Left ventricle myocardium inferior (tissue), 1 donor: ENCODE data around the gene APIP. TPM values are rescaled to one million over a fixed set of nuclear protein-coding genes. Genes with fewer than 3 reads are reported as not detected.

ENCODE experiments used
- DNase-seq: peaks from one replicate; pipeline ENCODE4 v3.0.0-alpha.2; 2020
- H3K27ac ChIP-seq: fragments of 200-600 bp; replicated peaks from 2 replicates; pipeline ENCODE4 v1.8.0; 2021
- H3K27me3 ChIP-seq: fragments of 200-600 bp; 2 replicates; pipeline ENCODE4 v1.8.0; 2021; ENCODE audit warnings: low read depth
- H3K36me3 ChIP-seq: fragments of 200-600 bp; 2 replicates; pipeline ENCODE4 v1.8.0; 2021
- H3K4me1 ChIP-seq: fragments of 200-600 bp; 2 replicates; pipeline ENCODE4 v1.8.0; 2021
- H3K4me3 ChIP-seq: fragments of 200-600 bp; 2 replicates; pipeline ENCODE4 v1.8.0; 2021; ENCODE audit warnings: mild to moderate bottlenecking, moderate library complexity
- H3K9me3 ChIP-seq: fragments of 200-600 bp; replicated peaks from 2 replicates; pipeline ENCODE4 v1.8.0; 2021
- CTCF ChIP-seq: fragments of 200-600 bp; IDR thresholded peaks from 2 replicates; pipeline ENCODE4 v1.8.0; 2021; ENCODE audit warnings: antibody characterized with exemption, mild to moderate bottlenecking, borderline replicate concordance
- intact Hi-C: fragments of 100-400 bp; cut with micrococcal nuclease; formaldehyde crosslinking; loops from one replicate; pipeline ENCODE4 v1.11.0; 2022
- total RNA-seq: library from RNA; stranded (reverse); fragmentation: NEBNext Ultra II Directional; extraction: Animal tissue kit (Norgen Biotek cat#: 25700); gene quantifications from one replicate; pipeline ENCODE4 v1.2.1, GENCODE V29; 2021
- donor health status: DM: no; HTN: yes; CAD: no; lungs with severe emphysema.

Gene APIP
- total RNA-seq, 1 donor from 2014 or later: 24.3 TPM

GRCh38 chr11:34859496-34859895 lies 56.7 kb downstream of the APIP start:
- Histone ChIP-seq H3K4me1 (peaks cover 12% of the 10 kb centered on the region), H3K9me3 (no peaks in the 10 kb centered on the region), H3K27me3 (no peaks in the 10 kb centered on the region), H3K4me3 (no peak overlapping the region), H3K27ac (no peak overlapping the region), H3K36me3 (no peaks in the 10 kb centered on the region)
- no peak for TF ChIP-seq CTCF
- intact Hi-C loops: no loop called here
- no peak for DNase-seq

- Histone ChIP-seq H3K27ac (no peak overlapping the region), H3K4me3 (no peak overlapping the region), H3K36me3 (no peaks in the 10 kb centered on the region), H3K4me1 (peaks cover 12% of the 10 kb centered on the region), H3K27me3 (no peaks in the 10 kb centered on the region), H3K9me3 (no peaks in the 10 kb centered on the region)
- no peak for TF ChIP-seq CTCF
- intact Hi-C loops: no loop called here
- DNase-seq: no peak
Measured at GRCh38 chr11:34857463-34857862, 58.7 kb downstream of the APIP start.

- DNase-seq: no peak
- no peak for TF ChIP-seq CTCF
- H3K36me3 ChIP-seq: no peaks in the 10 kb centered on the region
- peaks cover 12% of the 10 kb centered on the region for H3K4me1 ChIP-seq
- H3K27ac ChIP-seq: no peak overlapping the region
- no peaks in the 10 kb centered on the region for H3K9me3 ChIP-seq
- no peaks in the 10 kb centered on the region for H3K27me3 ChIP-seq
- no peak overlapping the region for H3K4me3 ChIP-seq
- intact Hi-C loops: no loop called here
Measured at GRCh38 chr11:34856251-34856650, 59.9 kb downstream of the APIP start.

GRCh38 chr11:34855754-34856095 lies 60.5 kb downstream of the APIP start:
- Histone ChIP-seq H3K36me3 (no peaks in the 10 kb centered on the region), H3K27ac (no peak overlapping the region), H3K9me3 (no peaks in the 10 kb centered on the region), H3K27me3 (no peaks in the 10 kb centered on the region), H3K4me3 (no peak overlapping the region), H3K4me1 (peaks cover 12% of the 10 kb centered on the region)
- no peak for DNase-seq
- intact Hi-C loops: no loop called here
- TF ChIP-seq CTCF: no peak

- Histone ChIP-seq H3K4me1 (peaks cover 8% of the 10 kb centered on the region), H3K27ac (no peak overlapping the region), H3K27me3 (no peaks in the 10 kb centered on the region), H3K4me3 (no peak overlapping the region), H3K9me3 (no peaks in the 10 kb centered on the region), H3K36me3 (no peaks in the 10 kb centered on the region)
- intact Hi-C loops: no loop called here
- no peak for TF ChIP-seq CTCF
- no peak for DNase-seq
Measured at GRCh38 chr11:34855021-34855753, 61.0 kb downstream of the APIP start.
